ENCODE results near the gene FABP3. TPM values are rescaled to one million over a fixed set of nuclear protein-coding genes. Genes with fewer than 3 reads are reported as not detected.

FABP3 gene
- total RNA-seq, 1 donor from 2014 or later = 1.1 TPM

DNA sequence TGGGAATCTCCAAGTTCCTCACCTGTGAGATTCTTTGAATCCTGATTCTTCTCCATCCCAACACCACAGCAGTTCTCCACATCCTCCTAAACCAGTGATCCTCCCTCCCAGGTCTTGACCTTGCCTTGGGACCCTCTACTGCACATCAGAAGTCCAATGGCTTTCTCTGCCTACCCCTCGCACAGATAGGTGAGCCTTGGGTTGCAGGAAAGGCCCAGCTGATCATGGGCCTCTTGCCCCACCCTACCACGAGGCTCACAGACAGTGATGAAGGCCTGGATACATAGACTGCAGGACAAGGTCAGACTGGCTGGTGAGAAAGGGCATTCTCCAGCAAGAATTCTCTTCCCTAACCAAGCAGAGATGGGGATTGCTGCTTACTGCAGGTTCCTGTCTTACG, 825 bp downstream of the FABP3 start:
- H3K4me3 Mint-ChIP-seq (ENCODE audit: unreplicated experiment) = no peak overlapping the region
- H3K27me3 Mint-ChIP-seq (ENCODE audit: unreplicated experiment) = peaks cover 12% of the 10 kb centered on the region
- H3K36me3 Mint-ChIP-seq (ENCODE audit: low read depth, unreplicated experiment) = peaks cover 4% of the 10 kb centered on the region
- H3K27ac Mint-ChIP-seq (ENCODE audit: unreplicated experiment) = no peak overlapping the region
- peaks cover 9% of the 10 kb centered on the region for H3K4me1 Mint-ChIP-seq (ENCODE audit: unreplicated experiment)
- TF ChIP-seq CTCF (IDR thresholded peaks at IDR 0.05; ENCODE audit: unreplicated experiment) = no peak
- H3K9me3 Mint-ChIP-seq (ENCODE audit: unreplicated experiment) = no peaks in the 10 kb centered on the region
- DNase-seq (ENCODE audit: low spot score) = no peak

DNA sequence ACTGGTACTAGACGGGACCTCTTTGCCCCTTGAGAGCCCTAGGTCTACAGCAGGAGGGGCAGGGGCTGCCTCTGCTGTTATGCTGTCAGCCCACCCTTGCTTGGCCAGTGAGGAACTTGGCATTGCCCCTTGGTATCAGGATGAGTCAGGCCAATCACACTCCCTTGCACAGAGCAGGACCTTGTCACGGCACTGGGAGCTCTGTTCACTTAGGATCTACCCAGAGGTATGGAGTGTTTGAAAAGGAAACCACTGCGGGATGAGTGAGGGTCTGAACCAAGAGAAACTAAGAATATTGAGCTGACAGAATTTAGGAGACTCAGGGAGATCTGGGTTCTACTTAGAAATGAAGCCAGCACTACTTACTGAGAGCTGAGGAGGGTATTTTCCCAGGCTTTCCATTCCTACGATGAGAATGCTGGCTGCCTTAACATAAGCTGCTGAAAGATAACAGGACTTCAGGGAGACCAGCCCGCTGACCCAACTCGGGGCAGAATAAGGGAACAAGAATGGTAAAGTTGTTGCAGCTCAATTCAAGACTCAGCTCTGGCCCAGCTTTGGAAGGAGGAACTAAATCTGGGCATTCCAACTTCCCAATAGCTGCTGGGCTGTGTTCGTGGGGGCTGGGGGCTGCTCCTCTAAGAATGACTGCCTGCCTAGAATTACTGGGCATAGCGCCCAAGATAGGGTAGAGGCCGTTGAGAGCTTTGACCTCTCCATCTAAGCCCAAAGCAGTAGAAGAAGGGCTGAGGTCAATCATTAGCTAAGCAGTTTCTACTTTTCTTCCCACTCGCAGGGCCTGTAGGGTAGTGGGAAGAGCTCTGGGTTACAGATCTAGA, 1.5 kb downstream of the FABP3 start:
- Mint-ChIP-seq H3K36me3 (ENCODE audit: low read depth, unreplicated experiment) (peaks cover 4% of the 10 kb centered on the region), H3K4me3 (ENCODE audit: unreplicated experiment) (no peak overlapping the region), H3K9me3 (ENCODE audit: unreplicated experiment) (no peaks in the 10 kb centered on the region), H3K27me3 (ENCODE audit: unreplicated experiment) (peaks cover 12% of the 10 kb centered on the region), H3K27ac (ENCODE audit: unreplicated experiment) (no peak overlapping the region), H3K4me1 (ENCODE audit: unreplicated experiment) (peaks cover 11% of the 10 kb centered on the region)
- no peak for DNase-seq (ENCODE audit: low spot score)
- no peak for TF ChIP-seq CTCF (IDR thresholded peaks at IDR 0.05; ENCODE audit: unreplicated experiment)

DNA sequence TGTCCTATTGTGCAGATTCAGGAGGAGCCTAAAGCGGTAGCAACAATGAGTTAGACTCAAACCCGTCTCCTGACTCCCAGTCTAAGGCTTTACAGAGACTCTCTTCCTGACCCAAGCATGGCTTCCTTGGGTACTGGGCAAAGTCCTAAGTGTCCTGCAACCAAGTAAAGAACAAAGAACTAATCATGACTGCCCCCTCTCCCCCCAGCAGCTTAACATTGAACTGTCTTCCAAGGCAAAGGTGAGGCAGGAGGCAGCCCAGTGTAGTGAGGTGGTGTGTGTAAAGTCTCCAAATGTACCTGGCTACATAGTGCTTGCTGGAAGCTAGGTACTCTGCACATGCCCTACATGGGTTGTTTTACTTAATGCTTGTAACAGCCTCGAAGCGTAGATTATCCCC, 2.3 kb downstream of the FABP3 start:
- no peak overlapping the region for H3K4me3 Mint-ChIP-seq (ENCODE audit: unreplicated experiment)
- H3K27me3 Mint-ChIP-seq (ENCODE audit: unreplicated experiment) = peaks cover 12% of the 10 kb centered on the region
- DNase-seq (ENCODE audit: low spot score) = no peak
- peaks cover 11% of the 10 kb centered on the region for H3K4me1 Mint-ChIP-seq (ENCODE audit: unreplicated experiment)
- TF ChIP-seq CTCF (IDR thresholded peaks at IDR 0.05; ENCODE audit: unreplicated experiment) = no peak
- no peak overlapping the region for H3K27ac Mint-ChIP-seq (ENCODE audit: unreplicated experiment)
- H3K36me3 Mint-ChIP-seq (ENCODE audit: low read depth, unreplicated experiment) = peaks cover 4% of the 10 kb centered on the region
- H3K9me3 Mint-ChIP-seq (ENCODE audit: unreplicated experiment) = no peaks in the 10 kb centered on the region

DNA sequence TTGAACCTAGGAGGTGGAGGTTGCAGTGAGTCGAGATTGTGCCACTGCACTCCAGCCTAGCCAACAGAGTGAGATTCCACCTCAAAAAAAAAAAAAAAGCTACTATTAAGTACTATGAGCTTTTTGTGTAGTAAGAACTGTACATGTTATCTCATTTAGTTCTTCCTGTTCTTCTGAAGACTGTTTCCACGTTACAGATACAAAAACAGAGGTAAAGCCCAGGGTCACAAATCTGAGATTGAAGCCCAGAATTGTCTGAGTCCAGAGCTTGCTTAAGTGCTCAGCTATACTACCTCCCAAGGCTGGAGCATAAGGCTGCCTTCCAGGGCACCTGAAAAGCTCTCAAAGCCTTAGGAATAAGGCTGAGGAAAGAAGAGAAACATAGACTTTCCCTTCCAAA, 2.9 kb downstream of the FABP3 start:
- Mint-ChIP-seq H3K27me3 (ENCODE audit: unreplicated experiment) (peaks cover 12% of the 10 kb centered on the region), H3K36me3 (ENCODE audit: low read depth, unreplicated experiment) (peaks cover 4% of the 10 kb centered on the region), H3K27ac (ENCODE audit: unreplicated experiment) (no peak overlapping the region), H3K4me3 (ENCODE audit: unreplicated experiment) (no peak overlapping the region), H3K4me1 (ENCODE audit: unreplicated experiment) (peaks cover 11% of the 10 kb centered on the region), H3K9me3 (ENCODE audit: unreplicated experiment) (no peaks in the 10 kb centered on the region)
- DNase-seq (ENCODE audit: low spot score) = no peak
- no peak for TF ChIP-seq CTCF (IDR thresholded peaks at IDR 0.05; ENCODE audit: unreplicated experiment)

DNA sequence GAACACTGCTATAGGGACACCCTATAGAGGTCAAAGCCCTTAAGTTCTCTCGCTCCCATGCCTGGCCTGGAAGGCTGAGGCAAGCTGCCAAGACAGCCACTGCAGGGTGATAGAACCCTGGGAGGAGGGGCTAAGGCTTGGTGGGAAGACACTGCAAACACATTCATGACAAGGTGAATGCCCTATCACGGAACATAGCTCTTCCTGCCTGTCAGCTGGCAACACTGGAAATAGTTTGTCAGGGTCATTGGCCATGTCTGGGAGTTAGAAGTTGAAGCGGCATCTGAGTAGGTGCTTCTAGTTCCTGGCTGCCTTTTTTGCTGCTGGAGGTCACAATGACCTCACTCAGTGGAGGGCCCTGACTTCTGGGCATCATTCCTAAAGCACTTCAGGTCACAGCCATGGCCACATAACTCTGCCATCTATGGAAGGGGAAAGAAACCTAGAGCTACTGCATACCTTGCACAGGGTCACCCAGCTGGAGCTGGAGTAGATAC, 4.2 kb downstream of the FABP3 start:
- H3K36me3 Mint-ChIP-seq (ENCODE audit: low read depth, unreplicated experiment) = peaks cover 13% of the 10 kb centered on the region
- H3K9me3 Mint-ChIP-seq (ENCODE audit: unreplicated experiment) = no peaks in the 10 kb centered on the region
- no peak for DNase-seq (ENCODE audit: low spot score)
- TF ChIP-seq CTCF (IDR thresholded peaks at IDR 0.05; ENCODE audit: unreplicated experiment) = no peak
- H3K4me3 Mint-ChIP-seq (ENCODE audit: unreplicated experiment) = no peak overlapping the region
- peaks cover 11% of the 10 kb centered on the region for H3K4me1 Mint-ChIP-seq (ENCODE audit: unreplicated experiment)
- peaks cover 11% of the 10 kb centered on the region for H3K27me3 Mint-ChIP-seq (ENCODE audit: unreplicated experiment)
- no peak overlapping the region for H3K27ac Mint-ChIP-seq (ENCODE audit: unreplicated experiment)

Data from endothelial cell (in vitro differentiated cells).